DOHH2 (cell line): ENCODE results near the gene PAM.

Experiments used
- H3F3A ChIP-seq: fragments of 200-600 bp; sonication (generic), shearing (Covaris generic); 2 replicates; pipeline ENCODE4 v1.6.0; 2016; ENCODE audit warnings: antibody characterized with exemption, mild to moderate bottlenecking; ENCODE audit not compliant: control insufficient read depth, insufficient read depth
- H3K27ac ChIP-seq: fragments of 200-600 bp; sonication (generic); 2 replicates; pipeline ENCODE4 v1.5.1; 2014; ENCODE audit warnings: low read depth, mild to moderate bottlenecking, low read length, moderate library complexity
- H3K27me3 ChIP-seq: fragments of 200-600 bp; sonication (generic); 2 replicates; pipeline ENCODE4 v1.6.1; 2014; ENCODE audit warnings: mild to moderate bottlenecking, low read length, mixed read lengths; ENCODE audit not compliant: control insufficient read depth
- H3K36me3 ChIP-seq: fragments of 200-600 bp; sonication (generic); 2 replicates; pipeline ENCODE4 v1.6.1; 2014; ENCODE audit warnings: mild to moderate bottlenecking, low read length, moderate library complexity, mixed read lengths; ENCODE audit not compliant: control insufficient read depth
- H3K4me1 ChIP-seq: fragments of 200-600 bp; sonication (generic); 2 replicates; pipeline ENCODE4 v1.6.1; 2014; ENCODE audit warnings: mild to moderate bottlenecking, low read length, mixed read lengths; ENCODE audit not compliant: control insufficient read depth
- H3K4me2 ChIP-seq: fragments of 200-600 bp; sonication (generic); 2 replicates; pipeline ENCODE4 v1.6.0; 2014; ENCODE audit warnings: mild to moderate bottlenecking, low read length, moderate library complexity
- H3K4me3 ChIP-seq: fragments of 200-600 bp; sonication (generic); 2 replicates; pipeline ENCODE4 v1.5.1; 2014; ENCODE audit warnings: mild to moderate bottlenecking, low read length, mixed read lengths
- H3K79me2 ChIP-seq: fragments of 200-600 bp; sonication (generic); 2 replicates; pipeline ENCODE4 v1.6.1; 2014; ENCODE audit warnings: mild to moderate bottlenecking, low read length, mixed read lengths; ENCODE audit not compliant: control insufficient read depth
- H3K9me2 ChIP-seq: fragments of 200-600 bp; sonication (generic); replicated peaks from 2 replicates; pipeline ENCODE4 v1.6.1; 2014; ENCODE audit warnings: mild to moderate bottlenecking, low read length, mixed read lengths; ENCODE audit not compliant: control insufficient read depth
- H3K9me3 ChIP-seq: fragments of 200-600 bp; sonication (generic); 2 replicates; pipeline ENCODE4 v1.6.1; 2014; ENCODE audit warnings: antibody characterized with exemption, low read length, mixed read lengths; ENCODE audit not compliant: control insufficient read depth, insufficient read depth
- H4K20me1 ChIP-seq: fragments of 200-600 bp; sonication (generic); 2 replicates; pipeline ENCODE4 v1.6.0; 2014; ENCODE audit warnings: low read depth, mild to moderate bottlenecking, antibody characterized with exemption, low read length, moderate library complexity; ENCODE audit not compliant: control insufficient read depth, insufficient read depth
- CTCF ChIP-seq: fragments of 200-600 bp; sonication (generic); IDR thresholded peaks from one replicate; pipeline ENCODE4 v1.5.1; 2014; ENCODE audit warnings: antibody characterized with exemption, mild to moderate bottlenecking, low read depth, low read length; ENCODE audit not compliant: poor library complexity, severe bottlenecking
- EZH2phosphoT487 ChIP-seq: fragments of 200-600 bp; sonication (generic); IDR thresholded peaks from 2 replicates; pipeline ENCODE4 v1.6.1; 2017; ENCODE audit warnings: borderline replicate concordance, mild to moderate bottlenecking, antibody characterized with exemption, low read length, moderate library complexity, mixed read lengths

PAM gene

GRCh38 chr5:102796498-102796897 is 41.4 kb downstream of the PAM start:
- H3K27ac ChIP-seq = no peak overlapping the region
- no peak overlapping the region for H3K4me3 ChIP-seq
- no peaks in the 10 kb centered on the region for H3K79me2 ChIP-seq
- H4K20me1 ChIP-seq = no peaks in the 10 kb centered on the region
- no peak for TF ChIP-seq CTCF
- no peak for TF ChIP-seq EZH2phosphoT487
- H3K36me3 ChIP-seq = no peaks in the 10 kb centered on the region
- H3K9me3 ChIP-seq = no peaks in the 10 kb centered on the region
- H3K9me2 ChIP-seq = no peaks in the 10 kb centered on the region
- H3K4me1 ChIP-seq = no peaks in the 10 kb centered on the region
- no peak overlapping the region for H3K4me2 ChIP-seq
- H3K27me3 ChIP-seq = no peaks in the 10 kb centered on the region
- H3F3A ChIP-seq = no peaks in the 10 kb centered on the region

GRCh38 chr5:102797322-102797884 is 42.3 kb downstream of the PAM start:
- no peak overlapping the region for H3K4me2 ChIP-seq
- no peak for TF ChIP-seq EZH2phosphoT487
- H3K4me1 ChIP-seq = no peaks in the 10 kb centered on the region
- H3K27ac ChIP-seq = no peak overlapping the region
- H3F3A ChIP-seq = no peaks in the 10 kb centered on the region
- H3K36me3 ChIP-seq = no peaks in the 10 kb centered on the region
- H3K27me3 ChIP-seq = no peaks in the 10 kb centered on the region
- H3K79me2 ChIP-seq = no peaks in the 10 kb centered on the region
- H3K9me2 ChIP-seq = no peaks in the 10 kb centered on the region
- H3K9me3 ChIP-seq = no peaks in the 10 kb centered on the region
- H3K4me3 ChIP-seq = no peak overlapping the region
- H4K20me1 ChIP-seq = no peaks in the 10 kb centered on the region

- no peaks in the 10 kb centered on the region for H3K9me2 ChIP-seq
- TF ChIP-seq EZH2phosphoT487 = no peak
- TF ChIP-seq CTCF = no peak
- H3K36me3 ChIP-seq = no peaks in the 10 kb centered on the region
- H3K27me3 ChIP-seq = no peaks in the 10 kb centered on the region
- no peaks in the 10 kb centered on the region for H4K20me1 ChIP-seq
- no peaks in the 10 kb centered on the region for H3K9me3 ChIP-seq
- H3F3A ChIP-seq = no peaks in the 10 kb centered on the region
- H3K4me3 ChIP-seq = no peak overlapping the region
- no peak overlapping the region for H3K27ac ChIP-seq
- no peaks in the 10 kb centered on the region for H3K4me1 ChIP-seq
- no peaks in the 10 kb centered on the region for H3K79me2 ChIP-seq
- H3K4me2 ChIP-seq = no peak overlapping the region
These were observed 43.1 kb downstream of the PAM start for GRCh38 chr5:102798104-102798785.

- H3K4me1 ChIP-seq = no peaks in the 10 kb centered on the region
- H3K4me2 ChIP-seq = no peak overlapping the region
- H3K9me2 ChIP-seq = no peaks in the 10 kb centered on the region
- H3K27me3 ChIP-seq = no peaks in the 10 kb centered on the region
- no peaks in the 10 kb centered on the region for H3F3A ChIP-seq
- H4K20me1 ChIP-seq = no peaks in the 10 kb centered on the region
- H3K36me3 ChIP-seq = no peaks in the 10 kb centered on the region
- TF ChIP-seq CTCF (no peak), EZH2phosphoT487 (no peak)
- H3K9me3 ChIP-seq = no peaks in the 10 kb centered on the region
- no peaks in the 10 kb centered on the region for H3K79me2 ChIP-seq
- H3K27ac ChIP-seq = no peak overlapping the region
- no peak overlapping the region for H3K4me3 ChIP-seq
These were observed 43.9 kb downstream of the PAM start for GRCh38 chr5:102799017-102799416.
